GM12892 (cell line): ENCODE data around the gene ARHGEF19.

ENCODE experiments used
- POLR2A ChIP-seq: IDR thresholded peaks from 2 replicates; pipeline ENCODE4 v1.6.1; 2011; ENCODE audit warnings: low read depth, low read length, control low read depth
- POLR2AphosphoS5 ChIP-seq: IDR thresholded peaks from 2 replicates; pipeline ENCODE4 v1.6.1; 2011; ENCODE audit warnings: low read depth, low read length, control low read depth

- no peak for TF ChIP-seq POLR2A
- TF ChIP-seq POLR2AphosphoS5 = no peak
Measured at GRCh38 chr1:16252912-16253311, 40.5 kb upstream of the ARHGEF19 start.
